Measurements from ENCODE around the gene ABHD16B. TPM values are rescaled to one million over a fixed set of nuclear protein-coding genes. Genes with fewer than 3 reads are reported as not detected.

ABHD16B gene
- total and polyA plus RNA-seq, 2 of the 13 experiments (the other 11 are each of a cell fraction or from before 2014, with no cell fraction given), result not detected

GRCh38 chr20:63863798-63864544, 2.7 kb downstream of the ABHD16B start (continued):
- TF ChIP-seq ZBTB40 (IDR thresholded peaks at IDR 0.05) (no peak), ZBTB40 (CRISPR knock-in tag; IDR thresholded peaks at IDR 0.05) (peak; percentile 87), ZNF713 (CRISPR knock-in tag; IDR thresholded peaks at IDR 0.05) (no peak; the same call in 1 of the 2 replicates), NCOR1 (IDR thresholded peaks at IDR 0.05; ENCODE audit: borderline replicate concordance, low read length) (no peak; the same call in 1 of the 2 replicates), NBN (conservative IDR thresholded peaks at IDR 0.05) (no peak), KDM4B (CRISPR knock-in tag; IDR thresholded peaks at IDR 0.05) (peak; percentile 70; the same call in 1 of the 2 replicates), HHEX (CRISPR knock-in tag; IDR thresholded peaks at IDR 0.05) (no peak), TOPORS (CRISPR knock-in tag; IDR thresholded peaks at IDR 0.05) (no peak), ZNF839 (CRISPR knock-in tag; IDR thresholded peaks at IDR 0.05; ENCODE audit: borderline replicate concordance) (peak; percentile 95; the same call in 1 of the 2 replicates), MED13 (CRISPR knock-in tag; IDR thresholded peaks at IDR 0.05) (no peak), GPBP1L1 (CRISPR knock-in tag; IDR thresholded peaks at IDR 0.05) (no peak), ARID2 (CRISPR knock-in tag; IDR thresholded peaks at IDR 0.05; ENCODE audit: borderline replicate concordance) (no peak; the same call in 1 of the 2 replicates), TERF1 (CRISPR knock-in tag; IDR thresholded peaks at IDR 0.05) (no peak; the same call in 1 of the 2 replicates), ZC3H4 (CRISPR knock-in tag; IDR thresholded peaks at IDR 0.05; ENCODE audit: borderline replicate concordance) (no peak; the same call in 1 of the 2 replicates), ZNF557 (CRISPR knock-in tag; IDR thresholded peaks at IDR 0.05) (peak; percentile 16; the same call in 1 of the 2 replicates), HCFC1 (IDR thresholded peaks at IDR 0.05; ENCODE audit: low read depth, low read length) (peak; percentile 27), ZNF335 (CRISPR knock-in tag; IDR thresholded peaks at IDR 0.05) (peak; percentile 60; the same call in 1 of the 2 replicates), MTA1 (CRISPR knock-in tag; IDR thresholded peaks at IDR 0.05; ENCODE audit: borderline replicate concordance) (peak; percentile 64), SNRNP70 (IDR thresholded peaks at IDR 0.05; ENCODE audit: low read depth, low read length) (no peak), RELA (CRISPR knock-in tag; IDR thresholded peaks at IDR 0.05) (no peak; the same call in none of the 2 replicates)

Data from HepG2 (cell line).